ENCODE results near the gene TCF23.
"Not testable (repeated sequence)": the region's sequence is repeated elsewhere in the genome, so short reads cannot be mapped to it uniquely, and the experiment has no call there.

Gene TCF23

GRCh38 chr2:27155069-27155520 lies 6.3 kb downstream of the TCF23 start:
- no peak for DNase-seq

DNA sequence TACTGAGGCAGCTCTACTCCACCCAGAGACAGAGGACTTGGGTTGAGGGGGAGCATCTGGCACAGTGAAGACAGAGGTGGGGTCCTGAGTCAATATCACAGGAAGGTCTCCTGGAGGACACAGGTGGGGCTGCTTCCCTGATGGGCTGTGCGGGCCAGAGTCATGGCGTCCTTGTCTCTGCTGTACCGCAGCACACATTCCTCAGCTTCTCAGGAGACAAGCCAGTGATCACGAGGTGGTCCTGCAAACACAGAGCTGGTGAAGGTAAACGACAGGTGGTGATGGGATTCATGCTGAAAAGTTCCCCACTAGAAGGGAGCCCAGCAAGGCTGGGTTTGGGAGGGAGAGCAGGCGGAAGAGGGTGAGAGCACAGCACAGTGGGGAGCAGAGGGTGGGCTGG lies 9.7 kb downstream of the TCF23 start:
- DNase-seq, result no peak

DNA sequence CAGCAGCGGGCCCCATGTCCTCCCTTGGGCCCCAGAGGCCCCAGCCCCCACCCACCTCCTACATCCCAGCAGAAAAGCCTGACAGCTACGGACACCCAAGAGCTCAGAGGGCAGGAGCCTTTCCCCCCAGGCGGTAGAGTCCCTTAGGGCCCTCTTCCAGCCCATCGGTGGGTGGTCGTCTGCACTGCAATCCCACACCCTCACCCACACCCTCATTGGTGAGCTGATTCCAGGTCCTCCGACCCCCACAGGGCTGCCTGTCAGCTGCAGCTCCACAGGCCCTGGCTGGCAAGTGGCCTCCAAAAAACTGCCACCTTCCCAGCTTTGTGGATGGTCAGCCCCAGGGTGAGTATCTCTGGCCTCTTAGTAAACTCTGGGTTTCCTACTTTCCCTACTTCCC lies 10.5 kb downstream of the TCF23 start:
- no peak for DNase-seq

- no peak for DNase-seq
Measured at GRCh38 chr2:27160191-27160590, 11.4 kb downstream of the TCF23 start.

DNA sequence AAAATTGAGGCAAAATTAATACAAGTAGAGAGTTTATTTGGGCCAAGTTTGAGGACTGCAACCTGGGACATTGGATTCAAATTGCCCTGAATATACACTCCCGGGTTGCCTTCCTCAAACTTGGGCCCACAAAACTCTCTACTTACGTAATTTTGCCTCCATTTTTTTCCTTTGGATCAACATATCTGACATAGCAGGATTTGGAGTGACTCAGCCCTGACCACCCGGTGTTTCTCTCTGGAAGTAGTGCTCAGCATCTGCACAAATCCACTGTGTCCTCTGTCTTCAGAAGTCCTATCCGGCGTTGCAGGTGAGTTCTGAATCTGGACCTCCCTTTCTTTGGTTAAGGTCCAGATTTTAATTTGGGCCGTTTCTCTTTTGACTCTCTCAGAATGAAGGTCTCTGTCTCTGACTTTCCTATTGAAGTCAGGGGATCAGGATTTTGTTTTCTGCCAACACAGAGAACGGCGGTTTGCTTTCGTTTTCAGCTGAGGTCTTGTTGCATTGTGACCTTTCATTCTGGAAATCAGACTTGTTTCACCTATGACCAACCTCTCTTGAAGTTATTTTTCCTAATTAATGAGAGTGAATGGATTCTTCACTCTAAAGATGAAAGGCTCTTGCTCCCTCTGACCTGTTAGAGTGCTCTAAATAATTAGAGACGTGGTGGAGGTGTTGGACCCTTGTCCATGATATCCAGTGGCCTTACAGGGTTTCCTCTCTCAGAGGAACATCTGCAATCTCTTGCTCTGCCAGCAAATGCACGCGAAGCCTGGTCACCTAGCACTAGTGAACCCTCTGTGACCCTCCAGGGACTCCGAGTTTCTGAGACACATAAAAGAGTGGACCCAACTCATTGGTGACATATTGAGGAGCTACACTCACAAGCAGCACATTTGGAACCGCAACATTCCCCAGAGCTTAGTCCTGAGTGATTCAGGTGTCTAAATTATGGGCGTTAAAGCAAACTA lies 13.6 kb downstream of the TCF23 start:
- no peak for DNase-seq

- no peak for DNase-seq
Measured at GRCh38 chr2:27164960-27165763, 16.4 kb downstream of the TCF23 start.

DNA sequence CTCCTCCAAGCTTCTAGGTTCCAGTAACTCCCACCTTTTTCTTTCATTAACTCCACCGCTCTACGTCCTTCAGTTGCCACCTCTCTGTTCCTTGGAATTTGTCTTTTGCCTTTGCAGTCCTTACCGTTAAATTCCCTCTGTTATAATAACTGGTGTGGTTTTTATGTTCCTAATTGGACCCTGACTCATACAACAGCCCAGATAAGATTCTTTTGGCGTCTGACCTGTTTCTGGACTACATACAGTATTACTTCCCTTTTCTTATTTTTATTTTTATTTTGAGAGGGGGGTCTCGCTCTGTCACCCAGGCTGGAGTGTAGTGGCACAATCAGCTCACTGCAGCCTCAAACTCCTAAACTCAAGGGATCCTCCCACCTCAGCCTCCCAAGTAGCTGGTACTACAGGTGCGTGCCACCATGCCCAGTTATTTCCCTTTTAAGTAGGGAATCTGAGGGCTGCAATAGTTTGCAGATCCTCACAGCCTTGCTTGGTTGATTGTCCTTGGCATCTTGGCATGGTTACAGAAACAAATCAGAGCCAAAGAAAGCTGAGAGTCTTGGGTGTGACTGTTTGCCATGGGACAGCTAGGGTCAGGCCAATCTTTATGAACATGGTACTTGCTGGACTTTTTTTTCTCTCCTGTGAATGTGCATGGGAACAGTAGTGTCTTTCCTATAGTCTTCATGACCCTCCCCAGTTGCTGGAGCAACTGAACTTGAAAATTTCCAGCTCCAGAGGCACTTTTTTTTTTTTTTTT lies 22.0 kb downstream of the TCF23 start:
- no peak for DNase-seq

DNA sequence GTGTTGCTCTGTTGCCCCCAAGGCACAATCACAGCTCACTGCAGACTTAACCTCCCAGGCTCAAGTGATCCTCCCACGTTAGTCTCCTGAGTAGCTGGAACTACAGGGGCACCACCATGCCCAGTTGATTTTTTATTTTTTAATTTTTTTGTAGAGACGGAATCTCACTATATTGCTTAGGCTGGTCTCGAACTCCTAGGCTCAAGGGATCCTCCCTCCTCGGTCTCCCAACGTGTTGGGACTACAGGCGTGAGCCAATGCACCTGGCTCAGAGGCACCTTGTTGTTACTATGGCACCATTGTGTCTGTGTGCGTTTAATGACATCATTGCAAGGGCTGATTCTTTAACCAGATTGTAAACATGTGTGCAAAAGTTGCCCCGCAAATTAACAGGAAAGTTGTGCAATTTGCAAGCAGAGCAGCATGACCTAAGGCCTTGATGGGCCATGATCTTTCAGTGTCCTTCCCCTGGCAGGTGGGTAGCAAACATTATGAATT lies 22.6 kb downstream of the TCF23 start:
- no peak for DNase-seq

DNA sequence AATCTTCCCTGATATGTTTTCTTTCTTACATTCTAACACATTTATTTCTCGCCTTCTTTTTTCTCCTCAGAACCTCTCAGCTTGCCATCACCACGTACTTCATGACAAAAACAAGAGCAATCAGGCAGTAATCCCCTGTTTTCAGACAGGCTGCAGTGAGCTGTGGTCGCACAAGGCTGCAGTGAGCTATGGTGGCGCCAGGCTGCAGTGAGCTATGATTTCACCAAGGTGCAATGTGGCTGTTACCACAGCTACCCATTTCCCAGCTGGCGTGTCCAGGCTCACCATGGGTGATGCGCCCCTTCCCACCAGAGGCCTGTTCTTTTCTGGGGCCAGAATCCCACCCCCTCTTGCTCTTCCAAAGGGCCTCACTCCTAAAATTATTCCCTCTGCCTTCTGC lies 25.8 kb downstream of the TCF23 start:
- no peak for DNase-seq

DNA sequence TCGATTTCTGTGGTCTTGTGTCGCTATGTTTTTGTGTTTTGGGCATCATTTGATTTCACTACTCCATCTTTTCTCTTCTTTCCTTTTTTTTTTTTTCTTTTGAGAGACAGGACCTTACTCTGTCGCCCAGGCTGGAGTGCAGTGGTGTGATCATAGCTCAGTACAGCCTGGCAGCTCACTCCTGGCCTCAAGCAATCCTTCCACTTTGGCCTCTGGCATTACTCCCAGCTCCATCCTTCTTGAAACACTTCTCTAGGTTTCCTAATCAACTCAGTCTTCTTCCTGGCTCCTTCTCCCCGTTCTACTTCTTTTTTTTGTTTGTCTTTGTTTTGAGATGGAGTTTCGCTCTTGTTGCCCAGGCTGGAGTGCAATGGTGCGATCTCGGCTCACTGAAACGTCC lies 26.5 kb downstream of the TCF23 start:
- no peak for DNase-seq

GRCh38 chr2:27175781-27176180 lies 27.0 kb downstream of the TCF23 start:
- not testable (repeated sequence) for DNase-seq

GRCh38 chr2:27177441-27178351 lies 28.9 kb downstream of the TCF23 start:
- DNase-seq, result no peak

- DNase-seq, result no peak
Measured at GRCh38 chr2:27178469-27178868, 29.7 kb downstream of the TCF23 start.

DNA sequence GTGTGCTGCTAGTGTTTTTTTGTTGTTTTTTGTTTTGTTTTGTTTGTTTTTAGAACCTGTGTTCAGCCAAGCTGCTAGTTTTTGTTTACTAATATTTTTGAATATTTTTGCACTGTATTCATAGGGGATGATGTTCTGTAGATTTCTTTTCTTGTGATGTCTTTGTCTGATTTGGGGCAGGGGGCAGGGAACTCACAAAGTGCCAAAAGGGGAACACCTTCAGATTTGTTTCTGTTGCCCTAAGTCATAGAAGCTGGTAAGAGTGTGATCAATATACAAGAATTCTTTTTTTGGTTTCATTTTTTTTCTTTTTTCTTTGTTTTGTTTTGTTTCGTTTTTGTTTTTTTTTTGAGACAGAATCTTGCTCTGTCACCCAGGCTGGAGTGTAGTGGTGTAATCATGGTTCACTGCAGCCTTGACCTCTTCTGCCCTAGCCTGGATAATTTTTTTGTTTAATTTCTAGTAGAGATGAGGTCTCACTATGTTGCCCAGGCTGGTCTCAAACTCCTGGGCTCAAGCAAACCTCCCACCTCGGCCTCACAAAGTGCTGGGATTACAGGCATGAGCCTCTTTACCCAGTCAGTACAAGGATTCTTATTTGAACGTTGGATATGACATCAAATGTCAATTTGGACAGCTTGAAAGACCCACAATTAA lies 30.7 kb downstream of the TCF23 start:
- no peak for DNase-seq

DNA sequence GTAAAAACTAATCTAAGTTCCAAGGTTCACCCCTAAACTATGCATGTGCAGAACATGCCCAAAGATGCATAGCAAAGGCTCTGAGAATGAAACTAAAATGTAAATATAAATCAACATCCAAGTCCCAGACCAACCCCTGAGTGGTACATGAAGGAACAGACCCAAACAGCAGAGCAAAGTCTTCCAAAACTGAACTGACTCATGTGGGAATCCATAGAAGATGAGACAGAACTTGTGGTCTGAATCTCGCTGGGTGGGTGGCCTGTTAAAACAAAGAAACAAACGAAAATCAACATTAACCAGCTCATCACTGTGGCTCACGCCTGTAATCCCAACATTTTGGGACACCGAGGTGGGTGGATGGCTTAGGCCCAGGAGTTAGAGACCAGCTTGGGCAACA lies 33.5 kb downstream of the TCF23 start:
- no peak for DNase-seq

DNA sequence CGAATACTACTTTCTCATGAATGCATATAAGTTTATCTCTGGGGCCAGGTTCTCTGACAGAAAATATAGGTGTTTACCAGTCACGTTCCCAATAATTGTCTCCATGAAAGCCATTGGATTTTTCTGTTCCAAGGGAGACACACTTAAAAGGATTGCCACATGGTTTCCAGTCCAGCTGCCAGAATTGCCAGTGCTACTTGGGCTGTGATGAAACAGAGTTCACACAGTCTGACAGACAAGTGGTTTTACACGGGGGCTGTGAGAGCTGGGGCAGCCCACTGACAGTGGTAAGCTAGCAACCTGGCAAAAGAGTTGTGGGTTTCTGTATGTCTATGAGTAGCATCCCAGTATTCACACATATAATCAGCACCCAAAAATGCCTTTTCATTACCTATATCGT lies 35.3 kb downstream of the TCF23 start:
- DNase-seq, result no peak

DNA sequence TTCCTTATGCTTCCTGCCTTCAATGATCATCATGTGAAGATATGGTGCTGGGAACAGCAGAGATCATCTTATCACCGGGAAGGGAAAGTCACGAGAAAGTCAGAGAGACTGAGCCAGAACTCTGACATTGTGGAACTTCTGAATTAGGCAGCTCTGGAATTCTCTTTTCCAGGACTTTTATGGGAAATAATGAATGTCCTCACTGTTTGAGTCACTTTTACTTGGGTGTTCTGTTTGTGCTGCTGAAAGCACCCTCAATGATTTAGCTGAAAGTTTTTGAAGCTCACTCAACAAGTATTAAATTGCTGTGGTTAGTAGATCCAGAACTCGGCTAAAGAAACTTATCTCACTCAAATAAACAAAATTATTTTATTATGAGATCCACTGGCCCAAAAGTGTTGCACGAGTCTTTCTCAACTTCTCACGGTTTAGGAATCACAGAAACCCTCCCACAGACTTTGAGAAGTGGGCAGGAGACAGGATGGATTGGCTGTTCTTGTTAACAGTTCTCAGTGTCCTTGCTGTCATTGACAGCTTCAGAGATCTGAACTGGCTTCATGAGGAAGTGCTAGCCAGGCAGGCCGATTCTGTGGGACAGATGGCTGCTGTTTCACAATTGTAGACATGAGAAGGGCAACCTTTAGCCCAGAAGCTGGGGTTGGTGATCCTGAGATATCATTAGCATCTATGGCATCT lies 36.7 kb downstream of the TCF23 start:
- DNase-seq, result no peak

DNA sequence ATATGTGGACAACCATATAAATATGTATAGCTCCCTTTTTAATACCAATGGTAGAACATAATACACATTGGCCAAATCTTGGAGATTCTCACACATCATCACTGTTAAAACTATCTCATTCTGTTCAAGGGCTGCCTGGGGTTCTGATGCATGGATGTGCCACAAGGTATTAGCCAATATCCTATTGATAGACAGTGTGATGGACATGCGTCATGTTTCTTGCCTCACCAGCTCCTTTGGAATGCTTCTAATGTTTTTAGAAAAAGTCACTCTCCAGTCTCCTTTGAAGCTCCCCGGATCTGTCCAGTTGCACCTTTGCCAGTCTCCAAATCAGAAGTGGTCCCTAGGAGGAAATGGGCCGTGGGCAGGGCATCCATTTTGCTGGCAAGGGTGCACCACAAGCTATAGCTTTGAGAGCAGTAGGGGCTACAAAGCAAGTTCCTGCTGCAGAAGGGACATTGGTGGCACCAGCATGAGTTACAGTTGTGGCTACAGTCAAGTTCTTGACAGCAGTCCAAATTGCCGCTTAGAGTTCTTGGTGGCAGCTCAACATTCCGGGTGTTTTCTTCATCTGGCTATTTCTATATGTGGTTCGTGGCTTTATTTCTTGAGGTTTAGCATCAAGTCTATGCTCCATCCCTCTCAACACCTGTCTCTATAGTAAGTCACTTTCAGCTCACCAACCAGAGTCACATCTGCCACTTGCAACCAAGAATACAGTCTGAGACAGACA lies 38.0 kb downstream of the TCF23 start:
- no peak for DNase-seq

- no peak for DNase-seq
Measured at GRCh38 chr2:27189989-27190388, 41.2 kb downstream of the TCF23 start.
